SK-N-SH (cell line): ENCODE measurements around the gene FBN2.

Experiments
- MXI1 ChIP-seq: IDR thresholded peaks from 2 replicates; pipeline ENCODE4 v1.6.1; 2012; ENCODE audit warnings: mild to moderate bottlenecking, low read depth, low read length, improper control_type of control experiment
- RXRA ChIP-seq: IDR thresholded peaks from 2 replicates; pipeline ENCODE4 v1.4.0; 2012; ENCODE audit warnings: low read depth, mild to moderate bottlenecking, borderline replicate concordance

GRCh38 chr5:128338649-128339048, 199.4 kb downstream of the FBN2 start:
- TF ChIP-seq MXI1 (no peak), RXRA (no peak)
